Type B pancreatic cell (in vitro differentiated cells): Measurements from ENCODE around the gene SRGN. TPM values are rescaled to one million over a fixed set of nuclear protein-coding genes. Genes with fewer than 3 reads are reported as not detected.

ENCODE experiments used
- DNase-seq: peaks from one replicate; pipeline ENCODE4 v3.0.0; 2021; ENCODE audit warnings: mixed read lengths; ENCODE audit not compliant: unreplicated experiment; ENCODE audit errors: extremely low spot score
- H3K27ac Mint-ChIP-seq: 2 replicates; pipeline ENCODE4 v1.8.0; 2021; ENCODE audit warnings: mild to moderate bottlenecking, mixed read lengths
- H3K27me3 Mint-ChIP-seq: 2 replicates; pipeline ENCODE4 v1.8.0; 2021; ENCODE audit warnings: mixed read lengths
- H3K36me3 Mint-ChIP-seq: 2 replicates; pipeline ENCODE4 v1.8.0; 2021; ENCODE audit warnings: mixed read lengths
- H3K4me1 Mint-ChIP-seq: one replicate; pipeline ENCODE4 v1.8.0; 2021; ENCODE audit warnings: mixed read lengths; ENCODE audit not compliant: unreplicated experiment
- H3K4me3 Mint-ChIP-seq: 2 replicates; pipeline ENCODE4 v1.8.0; 2021; ENCODE audit warnings: mild to moderate bottlenecking, mixed read lengths
- H3K9me3 Mint-ChIP-seq: 2 replicates; pipeline ENCODE4 v1.8.0; 2021; ENCODE audit warnings: mixed read lengths
- CTCF ChIP-seq: fragments of 200-600 bp; sonication (generic); conservative IDR thresholded peaks from 2 replicates; pipeline ENCODE4 v1.5.0; 2021; ENCODE audit warnings: antibody characterized with exemption, mild to moderate bottlenecking
- total RNA-seq: library from RNA; stranded (reverse); gene quantifications from 2 replicates; pipeline ENCODE4 v1.2.1, GENCODE V29; 2021; ENCODE audit warnings: low replicate concordance

The SRGN gene
- total RNA-seq, 1 donor from 2014 or later = not detected

- Mint-ChIP-seq H3K4me1 (no peaks in the 10 kb centered on the region), H3K9me3 (no peaks in the 10 kb centered on the region), H3K27me3 (peaks cover 3% of the 10 kb centered on the region), H3K27ac (no peak overlapping the region), H3K4me3 (no peak overlapping the region), H3K36me3 (no peaks in the 10 kb centered on the region)
- DNase-seq = no peak
- no peak for TF ChIP-seq CTCF
These were observed 17.0 kb upstream of the SRGN start for GRCh38 chr10:69070951-69071350.

DNA sequence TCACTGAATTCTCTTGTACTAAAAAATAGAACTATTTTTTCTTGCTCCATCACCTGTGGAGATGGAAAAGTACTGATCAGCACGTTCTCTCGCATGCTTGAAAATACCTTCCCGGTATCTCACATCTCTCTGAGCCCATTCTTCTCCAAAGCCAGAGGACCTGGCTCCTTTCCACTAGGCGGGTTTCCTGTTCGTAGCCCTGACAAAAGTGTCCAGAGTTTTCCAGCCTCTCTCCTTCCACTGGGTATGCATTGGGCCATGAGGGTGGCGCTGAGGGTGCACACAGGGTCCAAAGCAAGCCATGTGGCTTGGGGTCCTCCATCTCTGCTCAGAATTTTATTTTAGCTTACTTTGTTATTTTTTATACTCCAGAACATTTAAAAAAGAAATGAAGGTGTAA is 16.3 kb upstream of the SRGN start:
- Mint-ChIP-seq H3K9me3 (no peaks in the 10 kb centered on the region), H3K36me3 (no peaks in the 10 kb centered on the region), H3K27me3 (peaks cover 3% of the 10 kb centered on the region), H3K27ac (no peak overlapping the region), H3K4me3 (no peak overlapping the region), H3K4me1 (no peaks in the 10 kb centered on the region)
- no peak for DNase-seq
- TF ChIP-seq CTCF = no peak

DNA sequence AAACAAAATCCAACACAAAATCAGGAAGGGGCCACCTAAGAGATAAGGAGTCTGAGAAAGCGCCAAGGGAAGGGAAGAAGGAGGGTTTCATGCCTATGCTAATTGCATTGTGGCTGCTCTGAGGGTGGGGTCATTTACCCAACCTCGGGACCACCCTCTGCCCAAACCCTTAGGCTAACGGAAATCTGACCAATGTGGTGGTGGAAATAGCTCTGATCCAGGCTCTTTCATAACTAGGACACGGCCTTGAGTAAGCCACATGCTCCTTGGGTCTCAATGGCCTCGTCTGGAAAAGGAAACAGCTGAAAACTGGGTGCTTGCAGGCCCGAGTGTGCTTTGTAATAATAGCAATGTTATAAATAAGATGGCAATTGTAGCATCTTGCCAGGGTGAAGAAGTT is 14.9 kb upstream of the SRGN start:
- H3K27me3 Mint-ChIP-seq = peaks cover 3% of the 10 kb centered on the region
- H3K9me3 Mint-ChIP-seq = no peaks in the 10 kb centered on the region
- no peak for TF ChIP-seq CTCF
- no peak for DNase-seq
- no peaks in the 10 kb centered on the region for H3K4me1 Mint-ChIP-seq
- H3K36me3 Mint-ChIP-seq = no peaks in the 10 kb centered on the region
- H3K27ac Mint-ChIP-seq = no peak overlapping the region
- no peak overlapping the region for H3K4me3 Mint-ChIP-seq

GRCh38 chr10:69073736-69074364 is 14.1 kb upstream of the SRGN start:
- Mint-ChIP-seq H3K4me3 (no peak overlapping the region), H3K4me1 (no peaks in the 10 kb centered on the region), H3K27me3 (peaks cover 3% of the 10 kb centered on the region), H3K36me3 (no peaks in the 10 kb centered on the region), H3K9me3 (no peaks in the 10 kb centered on the region), H3K27ac (no peak overlapping the region)
- no peak for DNase-seq
- no peak for TF ChIP-seq CTCF

GRCh38 chr10:69074532-69074931 is 13.4 kb upstream of the SRGN start:
- DNase-seq = no peak
- Mint-ChIP-seq H3K27ac (no peak overlapping the region), H3K9me3 (no peaks in the 10 kb centered on the region), H3K36me3 (no peaks in the 10 kb centered on the region), H3K4me1 (no peaks in the 10 kb centered on the region), H3K27me3 (peaks cover 3% of the 10 kb centered on the region), H3K4me3 (no peak overlapping the region)
- no peak for TF ChIP-seq CTCF

GRCh38 chr10:69075431-69075830 is 12.5 kb upstream of the SRGN start:
- no peak overlapping the region for H3K27ac Mint-ChIP-seq
- peaks cover 6% of the 10 kb centered on the region for H3K27me3 Mint-ChIP-seq
- no peaks in the 10 kb centered on the region for H3K9me3 Mint-ChIP-seq
- no peaks in the 10 kb centered on the region for H3K4me1 Mint-ChIP-seq
- H3K4me3 Mint-ChIP-seq = no peak overlapping the region
- TF ChIP-seq CTCF = no peak
- H3K36me3 Mint-ChIP-seq = no peaks in the 10 kb centered on the region
- DNase-seq = no peak
